ENCODE data around the gene TSPOAP1.
A peak's percentile ranks its signal among the peaks of the same experiment; 100 is the strongest.

TSPOAP1 gene

GRCh38 chr17:58351182-58351581, 22.6 kb upstream of the TSPOAP1 start:
- H4K20me1 ChIP-seq (ENCODE audit: control insufficient read depth, insufficient read depth, low read depth, low read length), result no peaks in the 10 kb centered on the region
- H3K27ac ChIP-seq (ENCODE audit: low read depth, low read length), result peak overlapping the region; percentile 73
- H3K4me1 ChIP-seq (ENCODE audit: control insufficient read depth, low read length), result peaks cover 39% of the 10 kb centered on the region
- peaks cover 57% of the 10 kb centered on the region for H3K36me3 ChIP-seq (ENCODE audit: control insufficient read depth, low read length)
- peak overlapping the region; percentile 100 for H3K4me3 ChIP-seq (ENCODE audit: low read length)
- H3K9me2 ChIP-seq (replicated peaks; ENCODE audit: control insufficient read depth, low read length), result no peaks in the 10 kb centered on the region
- H3K9me3 ChIP-seq (ENCODE audit: control insufficient read depth, insufficient read depth, low read length), result no peaks in the 10 kb centered on the region
- peak overlapping the region; percentile 63 for H3K4me2 ChIP-seq (ENCODE audit: low read length)
- peaks cover 21% of the 10 kb centered on the region for H3F3A ChIP-seq (ENCODE audit: control insufficient read depth, insufficient read depth)
- no peaks in the 10 kb centered on the region for H3K27me3 ChIP-seq (ENCODE audit: control insufficient read depth, low read length)
- peaks cover 58% of the 10 kb centered on the region for H3K79me2 ChIP-seq (ENCODE audit: control insufficient read depth, low read length)
- no peak for TF ChIP-seq CTCF (IDR thresholded peaks at IDR 0.05; ENCODE audit: low read depth, low read length, poor library complexity, severe bottlenecking)
- TF ChIP-seq EZH2phosphoT487 (IDR thresholded peaks at IDR 0.05; ENCODE audit: borderline replicate concordance, low read length), result no peak

GRCh38 chr17:58348038-58348437, 19.4 kb upstream of the TSPOAP1 start:
- Histone ChIP-seq H4K20me1 (ENCODE audit: control insufficient read depth, insufficient read depth, low read depth, low read length) (no peaks in the 10 kb centered on the region), H3F3A (ENCODE audit: control insufficient read depth, insufficient read depth) (peaks cover 30% of the 10 kb centered on the region), H3K4me3 (ENCODE audit: low read length) (no peak overlapping the region), H3K79me2 (ENCODE audit: control insufficient read depth, low read length) (peaks cover 82% of the 10 kb centered on the region), H3K27ac (ENCODE audit: low read depth, low read length) (no peak overlapping the region), H3K4me1 (ENCODE audit: control insufficient read depth, low read length) (peaks cover 53% of the 10 kb centered on the region), H3K9me2 (replicated peaks; ENCODE audit: control insufficient read depth, low read length) (no peaks in the 10 kb centered on the region), H3K36me3 (ENCODE audit: control insufficient read depth, low read length) (peaks cover 88% of the 10 kb centered on the region), H3K9me3 (ENCODE audit: control insufficient read depth, insufficient read depth, low read length) (no peaks in the 10 kb centered on the region), H3K4me2 (ENCODE audit: low read length) (no peak overlapping the region), H3K27me3 (ENCODE audit: control insufficient read depth, low read length) (no peaks in the 10 kb centered on the region)
- TF ChIP-seq EZH2phosphoT487 (IDR thresholded peaks at IDR 0.05; ENCODE audit: borderline replicate concordance, low read length), result no peak
- TF ChIP-seq CTCF (IDR thresholded peaks at IDR 0.05; ENCODE audit: low read depth, low read length, poor library complexity, severe bottlenecking), result no peak

GRCh38 chr17:58345500-58345899, 16.9 kb upstream of the TSPOAP1 start:
- H3K4me3 ChIP-seq (ENCODE audit: low read length), result peak overlapping the region; percentile 78
- peaks cover 90% of the 10 kb centered on the region for H3K79me2 ChIP-seq (ENCODE audit: control insufficient read depth, low read length)
- TF ChIP-seq EZH2phosphoT487 (IDR thresholded peaks at IDR 0.05; ENCODE audit: borderline replicate concordance, low read length) (no peak), CTCF (IDR thresholded peaks at IDR 0.05; ENCODE audit: low read depth, low read length, poor library complexity, severe bottlenecking) (no peak)
- peak overlapping the region; percentile 98 for H3K4me2 ChIP-seq (ENCODE audit: low read length)
- H3K27ac ChIP-seq (ENCODE audit: low read depth, low read length), result peak overlapping the region; percentile 100
- no peaks in the 10 kb centered on the region for H3K27me3 ChIP-seq (ENCODE audit: control insufficient read depth, low read length)
- H3K4me1 ChIP-seq (ENCODE audit: control insufficient read depth, low read length), result peaks cover 65% of the 10 kb centered on the region
- no peaks in the 10 kb centered on the region for H4K20me1 ChIP-seq (ENCODE audit: control insufficient read depth, insufficient read depth, low read depth, low read length)
- H3K36me3 ChIP-seq (ENCODE audit: control insufficient read depth, low read length), result peaks cover 94% of the 10 kb centered on the region
- no peaks in the 10 kb centered on the region for H3K9me2 ChIP-seq (replicated peaks; ENCODE audit: control insufficient read depth, low read length)
- no peaks in the 10 kb centered on the region for H3K9me3 ChIP-seq (ENCODE audit: control insufficient read depth, insufficient read depth, low read length)
- peaks cover 43% of the 10 kb centered on the region for H3F3A ChIP-seq (ENCODE audit: control insufficient read depth, insufficient read depth)
